GM10847 (cell line): ENCODE results near the gene TP73.

Experiments
- POLR2A ChIP-seq: IDR thresholded peaks from 2 replicates; pipeline ENCODE4 v1.6.1; 2011; ENCODE audit not compliant: insufficient read length; ENCODE audit errors: extremely low read depth

The TP73 gene

GRCh38 chr1:3630161-3630611, 22.1 kb upstream of the TP73 start:
- TF ChIP-seq POLR2A, result no peak

GRCh38 chr1:3630914-3631313, 21.4 kb upstream of the TP73 start:
- TF ChIP-seq POLR2A, result no peak

GRCh38 chr1:3631320-3632260, 20.7 kb upstream of the TP73 start:
- no peak for TF ChIP-seq POLR2A

- no peak for TF ChIP-seq POLR2A
Measured at GRCh38 chr1:3632298-3632697, 20.0 kb upstream of the TP73 start.

GRCh38 chr1:3632716-3633343, 19.5 kb upstream of the TP73 start:
- no peak for TF ChIP-seq POLR2A

GRCh38 chr1:3633344-3634058, 18.8 kb upstream of the TP73 start:
- no peak for TF ChIP-seq POLR2A

GRCh38 chr1:3634059-3634800, 18.1 kb upstream of the TP73 start:
- no peak for TF ChIP-seq POLR2A

GRCh38 chr1:3636080-3636479, 16.2 kb upstream of the TP73 start:
- TF ChIP-seq POLR2A, result no peak

- TF ChIP-seq POLR2A, result no peak
Measured at GRCh38 chr1:3636531-3636930, 15.8 kb upstream of the TP73 start.

- no peak for TF ChIP-seq POLR2A
Measured at GRCh38 chr1:3638027-3638426, 14.3 kb upstream of the TP73 start.

- TF ChIP-seq POLR2A, result no peak
Measured at GRCh38 chr1:3638676-3639075, 13.6 kb upstream of the TP73 start.

GRCh38 chr1:3639397-3639911, 12.9 kb upstream of the TP73 start:
- TF ChIP-seq POLR2A, result no peak

GRCh38 chr1:3640121-3640837, 12.0 kb upstream of the TP73 start:
- no peak for TF ChIP-seq POLR2A
